ENCODE data around the gene MED14.

Gene MED14

GRCh38 chrX:40729598-40730584, 5.5 kb downstream of the MED14 start:
- no peak for DNase-seq (ENCODE audit: low read depth)

GRCh38 chrX:40727581-40728252, 7.6 kb downstream of the MED14 start:
- no peak for DNase-seq (ENCODE audit: low read depth)

- DNase-seq (ENCODE audit: low read depth): no peak
Measured at GRCh38 chrX:40727093-40727492, 8.2 kb downstream of the MED14 start.

- no peak for DNase-seq (ENCODE audit: low read depth)
Measured at GRCh38 chrX:40722930-40723329, 12.4 kb downstream of the MED14 start.

- no peak for DNase-seq (ENCODE audit: low read depth)
Measured at GRCh38 chrX:40721489-40722106, 13.7 kb downstream of the MED14 start.

GRCh38 chrX:40720792-40721191, 14.6 kb downstream of the MED14 start:
- no peak for DNase-seq (ENCODE audit: low read depth)

GRCh38 chrX:40720339-40720738, 15.0 kb downstream of the MED14 start:
- no peak for DNase-seq (ENCODE audit: low read depth)

GRCh38 chrX:40719731-40720130, 15.6 kb downstream of the MED14 start:
- no peak for DNase-seq (ENCODE audit: low read depth)

- no peak for DNase-seq (ENCODE audit: low read depth)
Measured at GRCh38 chrX:40719218-40719617, 16.1 kb downstream of the MED14 start.

GRCh38 chrX:40709395-40709794, 25.9 kb downstream of the MED14 start:
- no peak for DNase-seq (ENCODE audit: low read depth)

- DNase-seq (ENCODE audit: low read depth): no peak
Measured at GRCh38 chrX:40705658-40706312, 29.6 kb downstream of the MED14 start.

GRCh38 chrX:40700640-40701342, 34.6 kb downstream of the MED14 start:
- no peak for DNase-seq (ENCODE audit: low read depth)

GRCh38 chrX:40698851-40699250, 36.5 kb downstream of the MED14 start:
- DNase-seq (ENCODE audit: low read depth): no peak

- DNase-seq (ENCODE audit: low read depth): no peak
Measured at GRCh38 chrX:40694802-40695201, 40.5 kb downstream of the MED14 start.

- no peak for DNase-seq (ENCODE audit: low read depth)
Measured at GRCh38 chrX:40688929-40689328, 46.4 kb downstream of the MED14 start.

- no peak for DNase-seq (ENCODE audit: low read depth)
Measured at GRCh38 chrX:40687169-40687568, 48.2 kb downstream of the MED14 start.

- no peak for DNase-seq (ENCODE audit: low read depth)
Measured at GRCh38 chrX:40685362-40685918, 49.9 kb downstream of the MED14 start.

- no peak for DNase-seq (ENCODE audit: low read depth)
Measured at GRCh38 chrX:40684092-40684491, 51.2 kb downstream of the MED14 start.

GRCh38 chrX:40683245-40683644, 52.1 kb downstream of the MED14 start:
- no peak for DNase-seq (ENCODE audit: low read depth)

GRCh38 chrX:40671126-40671525, 64.2 kb downstream of the MED14 start:
- DNase-seq (ENCODE audit: low read depth): no peak

GRCh38 chrX:40663880-40664630, 71.3 kb downstream of the MED14 start:
- DNase-seq (ENCODE audit: low read depth): no peak

Measured in stimulated activated CD8-positive, alpha-beta memory T cell treated with anti-CD3 and anti-CD28 coated beads, Interleukin-12 subunit alpha, Interleukin-12 subunit beta, amount 100 ng/mL, for 4 hours (primary cell).